Ecto neural progenitor cell (in vitro differentiated cells): ENCODE data around the gene SSBP3.
A peak's percentile ranks its signal among the peaks of the same experiment; 100 is the strongest.

ENCODE experiments used
- DNase-seq: peaks from one replicate; pipeline ENCODE4 v3.0.0-alpha.2; 2018; ENCODE audit warnings: low spot score

SSBP3 gene

GRCh38 chr1:54409156-54410142 is 3.3 kb upstream of the SSBP3 start:
- DNase-seq, result no peak

DNA sequence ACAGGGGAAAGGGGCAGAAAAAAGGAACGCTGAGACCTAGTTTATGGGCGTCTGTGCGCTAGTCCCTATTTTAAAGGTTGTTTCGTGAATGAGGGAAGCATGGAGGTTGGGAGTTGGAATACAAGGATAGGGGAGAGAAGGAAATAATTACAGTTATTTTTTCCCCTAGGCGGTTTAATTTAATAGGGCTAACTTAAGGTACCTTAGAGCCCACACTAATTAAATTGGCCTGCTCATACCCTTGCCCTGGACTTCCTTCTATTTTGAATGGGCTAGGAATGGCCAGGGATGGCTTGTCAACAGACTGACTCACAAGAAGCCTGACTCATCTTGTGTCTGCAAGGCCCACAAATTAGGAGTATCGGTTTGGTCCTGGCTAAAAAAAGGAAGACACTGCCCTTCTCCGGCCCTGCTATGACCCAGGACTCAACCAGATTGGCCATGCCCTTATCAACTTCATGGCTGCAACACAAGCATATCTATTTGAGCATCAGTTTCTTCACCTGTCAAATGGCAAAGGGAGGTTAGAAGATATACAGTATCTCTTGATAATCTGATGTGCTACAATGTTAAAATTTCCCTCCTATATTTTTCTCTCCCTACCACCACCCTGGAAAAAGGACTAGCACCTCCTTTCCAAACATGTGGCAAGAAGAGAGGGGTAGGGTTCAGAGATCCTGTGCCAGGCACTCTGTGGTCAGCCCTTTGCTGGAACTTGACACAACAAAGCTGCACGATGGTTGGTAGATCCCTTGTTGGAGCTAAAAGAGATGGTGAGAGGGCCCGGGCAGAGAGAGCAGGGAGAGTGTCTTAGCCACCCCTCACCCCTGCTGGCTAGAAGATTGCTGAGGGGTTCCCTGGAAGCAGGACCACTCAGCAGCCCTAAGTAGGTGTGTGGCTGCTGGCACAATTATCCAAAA is 2.2 kb upstream of the SSBP3 start:
- no peak for DNase-seq

DNA sequence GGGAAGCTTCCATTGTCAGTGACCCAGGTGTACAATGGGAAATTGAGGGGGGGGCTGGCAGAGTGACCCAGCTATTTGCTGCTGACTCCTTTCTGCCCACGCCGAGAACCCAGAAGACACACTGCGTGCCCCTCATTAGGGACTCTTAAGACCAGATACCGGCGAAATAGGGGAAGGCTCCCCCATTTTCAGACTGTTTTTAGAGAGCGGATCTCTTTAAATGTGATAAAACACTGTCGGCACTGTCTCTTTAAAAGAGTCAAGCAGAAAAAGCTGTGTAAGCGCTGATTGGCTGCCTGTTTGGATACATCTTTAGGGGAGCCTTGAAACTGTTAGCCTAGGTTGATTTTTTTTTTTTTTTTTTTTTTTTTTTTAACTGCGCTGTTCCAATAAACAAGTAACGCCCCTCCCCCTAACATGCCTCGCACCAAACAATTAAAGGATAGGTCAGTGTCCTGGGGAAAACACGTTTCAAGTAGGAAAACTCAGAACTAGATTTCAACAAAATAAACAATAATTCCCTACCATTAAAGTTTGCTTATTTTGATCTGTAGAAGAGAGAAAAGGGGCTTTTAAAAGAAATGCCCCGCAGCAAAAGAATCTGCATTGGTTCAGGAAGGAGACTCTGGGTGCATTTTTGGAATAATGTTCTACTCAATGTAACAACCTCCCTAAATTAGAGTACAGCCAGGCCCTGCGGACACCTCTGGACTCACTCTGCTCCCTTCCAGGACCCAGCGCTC is 1.4 kb upstream of the SSBP3 start:
- peak; percentile 78 for DNase-seq

- no peak for DNase-seq
Observed at GRCh38 chr1:54407154-54407403, 885 bp upstream of the SSBP3 start.

- peak; percentile 61 for DNase-seq
Observed at GRCh38 chr1:54405898-54406293, 298 bp downstream of the SSBP3 start.

- peak; percentile 65 for DNase-seq
Observed at GRCh38 chr1:54404939-54405897, 976 bp downstream of the SSBP3 start.

DNA sequence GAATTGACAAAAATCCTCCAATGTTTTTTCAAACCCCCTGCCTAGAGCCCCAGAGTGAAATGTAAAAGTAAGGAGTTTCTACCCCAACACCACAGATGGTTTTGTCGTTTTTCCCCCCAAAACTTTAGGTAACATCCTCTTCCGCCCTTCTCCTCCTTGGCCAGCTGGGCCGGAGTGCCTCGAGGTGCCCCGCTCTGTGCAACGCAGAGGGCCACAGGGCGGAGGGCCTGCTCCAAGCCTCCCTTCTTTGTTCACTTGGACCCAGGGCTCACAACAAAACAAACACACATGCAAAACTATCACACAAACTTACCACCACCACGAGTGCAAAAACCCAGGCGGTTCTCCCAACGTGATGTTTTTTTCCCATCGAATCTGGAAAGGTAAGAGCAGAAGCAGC is 1.9 kb downstream of the SSBP3 start:
- DNase-seq, result no peak

- DNase-seq, result no peak
Observed at GRCh38 chr1:54403808-54404261, 2.4 kb downstream of the SSBP3 start.

DNA sequence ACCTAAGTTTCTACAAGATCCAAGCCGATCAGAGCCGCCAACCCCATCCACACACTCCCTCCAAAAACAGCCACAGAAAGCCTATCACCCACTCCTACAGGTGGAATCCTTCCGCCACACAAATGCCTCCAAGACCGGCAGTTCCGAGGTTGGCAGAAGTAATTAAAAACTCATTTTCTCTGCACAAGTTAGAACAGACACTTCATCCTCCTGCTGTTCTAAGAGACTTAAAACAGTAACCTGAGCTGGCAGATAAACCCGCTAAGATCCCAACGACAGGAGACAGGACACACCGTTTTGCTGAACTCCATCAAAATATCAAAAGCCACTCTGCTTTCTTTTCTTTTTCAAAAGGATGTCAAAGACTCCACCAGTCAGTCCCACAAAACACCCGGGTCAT is 2.8 kb downstream of the SSBP3 start:
- no peak for DNase-seq

DNA sequence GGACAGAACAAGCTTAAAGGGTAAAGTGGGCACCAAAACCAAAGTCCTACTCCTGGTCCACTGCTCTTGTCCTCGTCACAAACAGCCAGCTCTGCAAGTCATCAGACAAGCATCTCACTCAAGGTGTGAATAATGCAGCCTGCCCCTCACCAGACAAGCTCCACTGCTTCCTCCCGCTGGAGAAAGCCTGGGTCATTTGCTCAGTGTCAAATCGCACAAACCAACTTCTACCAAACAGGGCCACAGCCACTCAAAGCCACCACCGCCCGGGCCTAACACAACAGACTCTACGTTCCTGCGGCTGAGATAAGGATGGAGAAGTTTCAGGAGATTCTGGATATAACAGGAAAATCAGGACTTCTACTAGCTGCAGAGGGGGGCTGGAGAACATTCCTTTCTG is 3.3 kb downstream of the SSBP3 start:
- no peak for DNase-seq

DNA sequence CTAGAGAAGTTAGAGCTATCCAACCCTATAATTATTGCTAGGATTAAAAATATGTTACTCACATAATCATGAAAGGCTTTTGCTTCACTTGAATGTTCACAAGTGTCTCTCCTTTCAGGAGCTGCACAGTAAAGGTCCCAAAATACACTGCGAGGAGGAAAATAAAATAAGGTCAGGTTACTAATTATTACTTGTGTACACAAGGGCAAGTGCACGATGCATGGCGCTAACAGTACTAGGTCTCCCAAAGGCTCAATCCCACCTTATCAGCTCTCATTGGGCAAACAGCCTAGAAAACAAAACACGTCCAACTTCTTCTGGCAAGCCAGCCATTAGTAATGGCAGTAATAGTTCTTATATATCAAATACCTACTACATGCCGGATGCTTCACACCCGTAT is 4.4 kb downstream of the SSBP3 start:
- DNase-seq, result no peak

GRCh38 chr1:54400329-54400728 is 5.9 kb downstream of the SSBP3 start:
- no peak for DNase-seq

- DNase-seq, result no peak
Observed at GRCh38 chr1:54399765-54400164, 6.4 kb downstream of the SSBP3 start.

GRCh38 chr1:54398963-54399528 is 7.1 kb downstream of the SSBP3 start:
- no peak for DNase-seq

GRCh38 chr1:54397980-54398379 is 8.2 kb downstream of the SSBP3 start:
- no peak for DNase-seq

DNA sequence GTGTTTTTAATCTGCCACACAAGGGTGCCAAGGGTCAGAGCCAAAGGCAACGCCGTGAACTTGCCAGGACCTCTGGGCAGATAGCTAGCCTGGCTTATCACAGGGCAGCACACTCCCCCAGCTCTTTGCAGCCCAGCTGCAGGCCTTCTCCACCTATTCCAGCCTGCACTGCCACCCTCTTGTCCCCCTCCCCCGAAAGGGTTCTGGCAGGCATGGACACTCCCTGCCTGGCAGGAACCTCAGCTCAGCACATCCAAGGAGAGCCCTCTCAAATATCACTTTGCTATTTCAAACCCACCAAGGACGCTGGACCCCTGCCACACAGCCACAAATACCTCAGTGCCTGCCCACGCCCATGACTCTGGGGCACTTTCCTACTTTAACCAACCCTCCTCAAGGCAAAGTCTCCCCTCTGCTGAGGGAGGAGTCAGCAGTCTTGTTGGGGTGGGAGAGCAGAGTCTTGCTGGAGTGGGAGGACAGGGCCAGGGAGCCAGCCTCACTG is 9.1 kb downstream of the SSBP3 start:
- no peak for DNase-seq

- DNase-seq, result no peak
Observed at GRCh38 chr1:54396261-54396933, 9.8 kb downstream of the SSBP3 start.

DNA sequence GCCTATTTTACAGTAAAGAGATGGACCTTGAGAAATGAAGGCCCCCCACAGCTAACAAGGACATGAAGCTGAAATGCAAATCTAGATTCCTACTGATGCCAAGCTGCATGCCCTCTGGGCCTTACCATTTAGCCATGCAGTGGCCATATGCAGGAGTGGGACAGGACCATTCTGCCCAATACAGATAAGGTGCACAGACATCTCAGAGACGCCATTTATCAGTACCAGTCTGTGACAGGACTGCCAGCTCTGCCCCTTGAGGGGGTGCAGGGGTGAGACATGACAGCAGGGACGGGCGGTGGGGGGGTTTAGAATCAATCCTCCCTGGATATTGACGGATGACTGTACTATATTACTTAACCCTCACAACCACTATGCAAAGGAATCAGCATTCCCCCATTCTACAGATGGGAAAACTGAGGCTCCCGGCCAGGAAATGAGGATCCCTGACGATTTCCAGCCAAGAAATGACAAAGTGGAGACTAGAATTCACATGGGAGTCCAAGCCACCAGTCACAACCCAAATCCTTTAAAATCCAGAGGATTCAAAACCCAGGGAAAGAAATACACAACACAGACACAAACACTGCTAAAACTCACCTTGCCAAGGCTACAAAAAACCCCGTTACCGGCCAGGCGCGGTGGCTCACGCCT is 10.8 kb downstream of the SSBP3 start:
- no peak for DNase-seq

DNA sequence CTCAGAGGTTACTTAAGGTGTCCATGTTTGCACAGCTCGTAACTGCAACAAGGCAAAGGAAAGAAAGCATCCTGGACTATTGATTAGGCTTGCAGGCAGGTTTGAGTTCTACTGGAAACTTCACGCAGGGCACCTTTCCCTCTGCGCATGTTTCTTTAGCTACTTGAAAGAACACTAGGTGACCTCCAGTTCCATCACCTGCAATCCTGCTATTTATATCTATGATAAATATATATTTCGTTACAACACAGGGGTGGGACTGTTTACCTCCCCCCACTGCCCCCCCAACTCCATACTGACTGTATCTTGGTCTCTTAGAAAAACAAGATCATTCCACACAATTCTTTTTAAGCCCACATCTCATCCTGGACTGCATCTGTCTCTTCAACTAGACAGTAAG is 12.1 kb downstream of the SSBP3 start:
- DNase-seq, result no peak
